SK-N-SH (cell line): ENCODE results near the gene NTNG1.

ENCODE experiments used
- CTCF ChIP-seq: fragments of 200-600 bp; sonication (generic); IDR thresholded peaks from 2 replicates; pipeline ENCODE4 v1.6.1; 2017; ENCODE audit warnings: antibody characterized with exemption, mild to moderate bottlenecking, moderate library complexity
- EZH2phosphoT487 ChIP-seq: fragments of 200-600 bp; sonication (generic); IDR thresholded peaks from 2 replicates; pipeline ENCODE4 v1.6.1; 2017; ENCODE audit warnings: low read depth, mixed run types, mild to moderate bottlenecking, antibody characterized with exemption, moderate library complexity, borderline replicate concordance
- FOXJ3 ChIP-seq: sonication (generic); formaldehyde crosslinking; IDR thresholded peaks from 2 replicates; pipeline ENCODE4 v1.5.1; 2020; ENCODE audit warnings: mild to moderate bottlenecking, missing genetic modification reagents
- GABPA ChIP-seq: IDR thresholded peaks from 2 replicates; pipeline ENCODE4 v1.4.0; 2012; ENCODE audit warnings: low read depth, mild to moderate bottlenecking
- NFIC ChIP-seq: IDR thresholded peaks from 2 replicates; pipeline ENCODE4 v1.4.0; 2012; ENCODE audit warnings: borderline replicate concordance
- ZBTB33 ChIP-seq: IDR thresholded peaks from 2 replicates; pipeline ENCODE4 v1.4.0; 2012; ENCODE audit warnings: low read depth, borderline replicate concordance

GRCh38 chr1:107276247-107276646, 135.4 kb downstream of the NTNG1 start:
- TF ChIP-seq CTCF (no peak), ZBTB33 (no peak), NFIC (no peak), FOXJ3 (CRISPR knock-in tag) (no peak), GABPA (no peak), EZH2phosphoT487 (no peak)
